Esophagus squamous epithelium (tissue), 4 donors: Measurements from ENCODE around the gene KANK4.

Experiments used
- CTCF ChIP-seq, 6 experiments: fragments of 450-650 bp in 4 of 6; fragments of 200-600 bp in 2 of 6; sonication (generic) in 2 of 6; IDR thresholded peaks; one replicate each; pipeline ENCODE4 v1.5.1; 2016 to 2019; ENCODE audit warnings: antibody characterized with exemption in 6 of 6, mild to moderate bottlenecking in 4 of 6, moderate library complexity in 4 of 6
- POLR2A ChIP-seq, 4 donors: fragments of 450-650 bp; IDR thresholded peaks; one replicate each; pipeline ENCODE4 v1.6.1; 2017; ENCODE audit warnings: antibody characterized with exemption in 4 of 4, mild to moderate bottlenecking in 4 of 4, moderate library complexity in 3 of 4

- TF ChIP-seq CTCF (IDR thresholded peaks at IDR 0.05) (peak in 1 of 6 experiments; percentile 13), POLR2A (IDR thresholded peaks at IDR 0.05) (no peak)
Observed at GRCh38 chr1:62209931-62210595, 109.2 kb downstream of the KANK4 start.
